K562 (cell line): ENCODE measurements around the gene SPOCK2. TPM values are rescaled to one million over a fixed set of nuclear protein-coding genes. Genes with fewer than 3 reads are reported as not detected.

Experiments used
- ATAC-seq: fragments of 200-7000 bp; cut with Tn5 transposase; 3 replicates; pipeline ENCODE4 v1.9.1; 2020; ENCODE audit warnings: moderate library complexity
- BruUV-seq: library from RNA; stranded (reverse); fragments of 400-500 nt; replicated peaks from 2 replicates; lab custom pipeline; 2021; lab: Mats Ljungman, UMichigan
- CTCF ChIA-PET: fragments of 300-600 bp; formaldehyde crosslinking; extraction: SDS; loops from one replicate; lab custom pipeline; 2021; ENCODE audit warnings: low intra/inter-chr PET ratio; lab: Yijun Ruan, JAX
- POLR2A ChIA-PET: fragments of 300-600, 350-650 bp; sonication (Branson Sonifier 250); formaldehyde crosslinking; extraction: SDS; loops from one replicate; lab custom pipeline; 2021; ENCODE audit warnings: antibody characterized with exemption, inconsistent platforms; lab: Yijun Ruan, JAX
- DNase-seq, 4 experiments: peaks; one replicate each; pipeline versions ENCODE4 v3.0.0 to v3.0.0-alpha.2; 2011 to 2018; ENCODE audit warnings: low spot score in 3 of 4, mixed read lengths in 3 of 4; ENCODE audit errors: extremely low read depth in 1 of 4
- FAIRE-seq: peaks from 2 replicates; lab custom pipeline; 2011; peaks lifted over from hg19 to GRCh38; lab: Jason Lieb, UNC
- H2AFZ ChIP-seq: 2 replicates; pipeline ENCODE4 v1.6.0; 2011; ENCODE audit warnings: low read depth, low read length, control low read depth, inconsistent platforms
- H3K27ac ChIP-seq: fragments of 200-600 bp; 3 replicates; pipeline ENCODE4 v1.8.0; 2011; ENCODE audit warnings: low read depth, mild to moderate bottlenecking, control low read depth, inconsistent platforms, low read length, moderate library complexity, mixed read lengths; ENCODE audit errors: extremely low read depth
- H3K27me3 ChIP-seq, 2 experiments: fragments of 300-600 bp in 1 of 2; 2 replicates in 1 of 2; 3 replicates in 1 of 2; pipeline versions ENCODE4 v1.6.0 to v1.8.0; 2011; ENCODE audit warnings: inconsistent platforms in 2 of 2, low read length in 2 of 2, mild to moderate bottlenecking in 1 of 2, mixed read lengths in 1 of 2, moderate library complexity in 1 of 2; ENCODE audit not compliant: control insufficient read depth in 2 of 2, insufficient read depth in 2 of 2
- H3K36me3 ChIP-seq: fragments of 300-600 bp; 3 replicates; pipeline ENCODE4 v1.8.0; 2011; ENCODE audit warnings: mild to moderate bottlenecking, low read length, inconsistent platforms; ENCODE audit not compliant: control insufficient read depth, insufficient read depth
- H3K4me1 ChIP-seq, 2 experiments: fragments of 200-600 bp in 1 of 2; replicated peaks in 1 of 2; 2 replicates in 1 of 2; 3 replicates in 1 of 2; pipeline versions ENCODE4 v1.5.1 to v1.8.0; 2011; ENCODE audit warnings: inconsistent platforms in 2 of 2, low read length in 2 of 2, mild to moderate bottlenecking in 1 of 2, mixed read lengths in 1 of 2, moderate library complexity in 1 of 2; ENCODE audit not compliant: control insufficient read depth in 2 of 2, insufficient read depth in 2 of 2
- H3K4me2 ChIP-seq: 2 replicates; pipeline ENCODE4 v1.6.1; 2011; ENCODE audit warnings: low read length, control low read depth, inconsistent platforms, mixed read lengths; ENCODE audit not compliant: insufficient read depth
- H3K4me3 ChIP-seq: fragments of 200-600 bp; sonication (generic), shearing (Covaris generic); 2 replicates; pipeline ENCODE4 v1.5.1; 2016; ENCODE audit warnings: control low read depth, inconsistent platforms
- H3K79me2 ChIP-seq: fragments of 200-600 bp; 3 replicates; pipeline ENCODE4 v1.8.0; 2011; ENCODE audit warnings: low read length, inconsistent platforms; ENCODE audit not compliant: control insufficient read depth, insufficient read depth
- H3K9ac ChIP-seq, 2 experiments: 2 replicates each; pipeline versions ENCODE4 v1.6.0 to v1.6.1; 2011; ENCODE audit warnings: low read depth in 2 of 2, low read length in 2 of 2, control low read depth in 1 of 2, inconsistent platforms in 1 of 2, mild to moderate bottlenecking in 1 of 2, mixed read lengths in 1 of 2; ENCODE audit not compliant: insufficient read depth in 1 of 2
- H3K9me1 ChIP-seq: one replicate; pipeline ENCODE4 v1.6.0; 2011; ENCODE audit warnings: inconsistent platforms, mild to moderate bottlenecking, low read length, moderate library complexity; ENCODE audit not compliant: control insufficient read depth, insufficient read depth
- H3K9me3 ChIP-seq: replicated peaks from 2 replicates; pipeline ENCODE4 v1.5.1; 2011; ENCODE audit warnings: low read depth, low read length, inconsistent platforms; ENCODE audit not compliant: control insufficient read depth, insufficient read depth
- H4K20me1 ChIP-seq: replicated peaks from 2 replicates; pipeline ENCODE4 v1.6.1; 2011; ENCODE audit warnings: low read length, inconsistent platforms, mixed read lengths; ENCODE audit not compliant: control insufficient read depth, insufficient read depth
- BRD4 ChIP-seq: fragments of 200-600 bp; sonication (generic); IDR thresholded peaks from 2 replicates; pipeline ENCODE4 v1.6.1; 2017; ENCODE audit warnings: inconsistent platforms
- CTBP1 ChIP-seq: fragments of 450-650 bp; IDR thresholded peaks from 2 replicates; pipeline ENCODE4 v1.6.1; 2016; ENCODE audit warnings: borderline replicate concordance
- ERF ChIP-seq: fragments of 450-650 bp; formaldehyde crosslinking; IDR thresholded peaks from 2 replicates; pipeline ENCODE4 v1.4.0; 2020; ENCODE audit warnings: mild to moderate bottlenecking, mixed read lengths
- GABPB2 ChIP-seq: fragments of 250-450 bp; sonication (Bioruptor Pico); conservative IDR thresholded peaks from 2 replicates; pipeline ENCODE4 v1.5.1; 2021; ENCODE audit warnings: mild to moderate bottlenecking
- GTF2B ChIP-seq: IDR thresholded peaks from 2 replicates; pipeline ENCODE4 v1.6.1; 2011; ENCODE audit not compliant: insufficient read length; ENCODE audit errors: extremely low read depth
- HNRNPH1 ChIP-seq: fragments of 200-400 bp; formaldehyde crosslinking; optimal IDR thresholded peaks from 2 replicates; pipeline ENCODE3; 2017; ENCODE audit warnings: low read depth, mild to moderate bottlenecking, low read length, moderate library complexity
- TAL1 ChIP-seq: fragments of 450-650 bp; IDR thresholded peaks from 2 replicates; pipeline ENCODE4 v1.6.1; 2016; ENCODE audit warnings: mild to moderate bottlenecking
- ZBTB1 ChIP-seq: sonication (generic); formaldehyde crosslinking; IDR thresholded peaks from 2 replicates; pipeline ENCODE4 v1.8.1; 2023; ENCODE audit warnings: missing genetic modification reagents, low read depth, mild to moderate bottlenecking, borderline replicate concordance
- ZBTB40 ChIP-seq, 2 experiments: fragments of 450-650 bp in 1 of 2; sonication (generic) in 1 of 2; formaldehyde crosslinking in 1 of 2; IDR thresholded peaks; 2 replicates each; pipeline versions ENCODE4 v1.7.1 to v1.9.0; 2016 to 2022; ENCODE audit warnings: inconsistent platforms in 1 of 2, mild to moderate bottlenecking in 1 of 2, missing genetic modification reagents in 1 of 2
- WGBS: fragments of 100-300 bp; shearing (Covaris generic); methylation state at CpG from one replicate; pipeline ENCODE4 v1.1.6; 2016; ENCODE audit warnings: low coverage, mixed read lengths; ENCODE audit not compliant: insufficient coverage; ENCODE audit errors: missing lambda C conversion rate; 5-methylcytosine and 5-hydroxymethylcytosine counted together
- in situ Hi-C: fragments of 300-500 bp; cut with MboI; formaldehyde crosslinking; loops from 4 replicates; pipeline ENCODE4 v1.15.0; 2018; ENCODE audit warnings: inconsistent platforms, mixed read lengths
- intact Hi-C: fragments of 100-400 bp; cut with micrococcal nuclease; formaldehyde crosslinking; loops from 2 replicates; pipeline ENCODE4 v1.14.2; 2022
- polyA plus RNA-seq, 8 experiments: library from polyadenylated mRNA; depleted of rRNA in 4 of 8; stranded (reverse) in 5 of 8; unstranded in 3 of 8; fragments of >200 nt; fragmentation: Nextera tagmentation in 2 of 8; fragmentation: Illumina TruSeq in 1 of 8; extraction: Ambion mirVana in 2 of 8; extraction: Trizol in 1 of 8; gene quantifications; 2 replicates each; pipeline versions ENCODE4 v1.2.1 to v1.2.3, GENCODE V29; 2011 to 2014; ENCODE audit warnings: inconsistent platforms in 1 of 8, missing spikeins in 1 of 8
- total RNA-seq, 7 experiments: library from RNA; depleted of rRNA in 6 of 7; stranded (reverse); fragments of >200 nt in 6 of 7; fragmentation: Illumina TruSeq in 2 of 7; extraction: Trizol in 2 of 7; gene quantifications; 2 replicates each; pipeline versions ENCODE4 v1.2.1 to v1.2.3, GENCODE V29; 2011 to 2021; ENCODE audit warnings: low replicate concordance in 1 of 7
- TF ChIP-seq, protein P1 (sequence below): sonication (generic); IDR thresholded peaks from 2 replicates; pipeline ENCODE4 v1.6.1; 2016

Gene SPOCK2
- total and polyA plus RNA-seq, 9 of the 15 experiments (the other 6 are each of a cell fraction or from before 2014, with no cell fraction given), result 0.04 to 0.86 (median 0.11) TPM; not detected in 2

GRCh38 chr10:72045586-72045985, 42.8 kb downstream of the SPOCK2 start:
- ChIA-PET CTCF (interaction anchor here (0.7 to 6.7 kb wide), 3 partner anchors 9 to 283 kb away, joined by 4 to 159 read pairs (median 5); no protein-coding TSS in a partner anchor), POLR2A (no interaction called here)
- no TSS peak for BruUV-seq
- no peaks in the 10 kb centered on the region for H4K20me1 ChIP-seq
- no peak overlapping the region for H3K9ac ChIP-seq
- peaks cover 4 to 7% of the 10 kb centered on the region in 2 experiments; a peak in 3 of 5 replicates for H3K4me1 ChIP-seq
- in situ Hi-C loops, result loop anchor here (5.0 to 10.0 kb wide), 2 partner anchors 148 to 731 kb away; partner anchors contain the start of gene SLC29A3
- no peak overlapping the region for H3K27ac ChIP-seq
- H3K36me3 ChIP-seq, result no peaks in the 10 kb centered on the region
- H3K79me2 ChIP-seq, result no peaks in the 10 kb centered on the region
- WGBS, result 21% methylated on average over 2 of the region's 2 CpGs
- H3K27me3 ChIP-seq, result peaks cover 0 to 6% of the 10 kb centered on the region in 2 experiments; a peak in 2 of 5 replicates
- DNase-seq, result no peak
- no peak for TF ChIP-seq HNRNPH1
- no peak for TF ChIP-seq GTF2B
- TF ChIP-seq GABPB2, result no peak
- TF ChIP-seq TAL1, result 0 out of 2 replicates have a peak, but pooled peaks have one; percentile 13
- TF ChIP-seq ZBTB40 (IDR thresholded peaks at IDR 0.05), result no peak
- no peak for TF ChIP-seq ZBTB40 (CRISPR knock-in tag; IDR thresholded peaks at IDR 0.05)
- TF ChIP-seq, protein P1, sequence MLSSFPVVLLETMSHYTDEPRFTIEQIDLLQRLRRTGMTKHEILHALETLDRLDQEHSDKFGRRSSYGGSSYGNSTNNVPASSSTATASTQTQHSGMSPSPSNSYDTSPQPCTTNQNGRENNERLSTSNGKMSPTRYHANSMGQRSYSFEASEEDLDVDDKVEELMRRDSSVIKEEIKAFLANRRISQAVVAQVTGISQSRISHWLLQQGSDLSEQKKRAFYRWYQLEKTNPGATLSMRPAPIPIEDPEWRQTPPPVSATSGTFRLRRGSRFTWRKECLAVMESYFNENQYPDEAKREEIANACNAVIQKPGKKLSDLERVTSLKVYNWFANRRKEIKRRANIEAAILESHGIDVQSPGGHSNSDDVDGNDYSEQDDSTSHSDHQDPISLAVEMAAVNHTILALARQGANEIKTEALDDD, result no peak
- TF ChIP-seq BRD4, result no peak
- TF ChIP-seq ERF, result no peak
- TF ChIP-seq CTBP1, result 0 out of 2 replicates have a peak, but pooled peaks have one; percentile 16
- TF ChIP-seq ZBTB1, result peak; percentile 84
- intact Hi-C loops, result loop anchor here (5.0 to 10.0 kb wide), 2 partner anchors 68 to 731 kb away; partner anchors contain the start of gene SLC29A3
- no peak overlapping the region for H2AFZ ChIP-seq
- no peak overlapping the region for H3K4me2 ChIP-seq
- H3K4me3 ChIP-seq, result no peak overlapping the region
- no peaks in the 10 kb centered on the region for H3K9me1 ChIP-seq
- peaks cover 9% of the 10 kb centered on the region for H3K9me3 ChIP-seq
- no peak for FAIRE-seq
- no peak for ATAC-seq
